Fibroblast of skin of left quadriceps (primary cell): ENCODE results near the gene CNEP1R1.

Experiments
- DNase-seq, 2 experiments: peaks; one replicate each; pipeline ENCODE4 v3.0.0-alpha.2; 2013; ENCODE audit warnings: low read depth in 2 of 2

CNEP1R1 gene

DNA sequence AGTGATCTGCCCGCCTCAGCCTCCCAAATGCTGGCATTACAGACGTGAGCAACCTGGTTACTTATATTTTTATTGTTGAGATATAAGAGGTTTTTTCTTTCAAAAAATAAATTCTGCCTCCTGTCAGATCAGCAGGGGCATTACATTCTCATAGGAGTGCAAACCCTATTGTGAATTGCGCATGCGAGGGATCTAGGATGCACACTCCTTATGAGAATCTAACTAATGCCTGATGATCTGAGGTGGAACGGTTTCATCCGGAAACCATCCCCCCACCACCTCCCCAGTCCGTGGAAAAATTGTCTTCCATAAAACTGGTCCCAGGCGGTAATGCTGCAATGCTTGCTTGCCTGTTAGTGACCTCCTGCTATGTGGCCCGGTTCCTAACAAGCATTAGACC is 7.5 kb upstream of the CNEP1R1 start:
- no peak for DNase-seq

- DNase-seq: no peak
These were observed 3.5 kb upstream of the CNEP1R1 start for GRCh38 chr16:50021544-50021943.

DNA sequence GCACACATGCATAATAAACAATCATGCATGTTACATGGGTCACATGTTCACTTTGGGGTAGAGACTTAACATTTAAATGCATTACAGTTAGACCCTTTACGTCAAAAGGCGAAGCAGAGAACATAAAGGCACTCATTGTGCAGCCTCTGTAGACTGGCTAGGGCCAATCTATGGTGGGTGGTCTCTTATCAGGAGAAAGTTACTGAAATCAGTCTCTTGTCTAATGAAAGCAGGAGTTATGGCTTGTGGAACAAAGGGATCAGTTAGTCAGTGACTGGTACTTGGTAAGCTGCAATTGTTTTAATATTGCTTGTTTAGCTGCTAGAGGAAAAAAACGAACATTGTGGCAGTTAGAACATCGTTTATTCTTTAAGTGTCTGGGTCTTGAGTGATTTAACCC is 1.4 kb upstream of the CNEP1R1 start:
- no peak for DNase-seq

- DNase-seq: no peak
These were observed 818 bp upstream of the CNEP1R1 start for GRCh38 chr16:50024207-50024606.

- DNase-seq: no peak
These were observed 509 bp downstream of the CNEP1R1 start for GRCh38 chr16:50025537-50025931.

DNA sequence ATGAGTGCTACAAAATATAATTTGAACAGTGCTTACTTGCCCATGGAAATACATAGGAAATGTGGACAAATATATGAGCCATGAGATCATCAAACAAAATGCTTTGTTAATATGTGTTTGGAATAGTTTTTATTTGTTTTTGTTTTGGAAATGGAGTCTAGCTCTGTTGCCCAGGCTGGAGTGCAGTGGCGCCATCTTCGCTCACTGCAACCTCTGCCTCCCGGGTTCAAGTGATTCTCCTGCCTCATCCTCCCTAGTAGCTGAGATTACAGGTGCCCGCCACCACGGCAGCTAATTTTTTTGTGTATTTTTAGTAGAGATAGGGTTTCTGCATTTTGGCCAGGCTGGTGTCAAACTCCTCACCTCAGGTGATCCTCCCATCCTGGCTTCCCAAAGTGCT is 2.8 kb downstream of the CNEP1R1 start:
- DNase-seq: no peak

DNA sequence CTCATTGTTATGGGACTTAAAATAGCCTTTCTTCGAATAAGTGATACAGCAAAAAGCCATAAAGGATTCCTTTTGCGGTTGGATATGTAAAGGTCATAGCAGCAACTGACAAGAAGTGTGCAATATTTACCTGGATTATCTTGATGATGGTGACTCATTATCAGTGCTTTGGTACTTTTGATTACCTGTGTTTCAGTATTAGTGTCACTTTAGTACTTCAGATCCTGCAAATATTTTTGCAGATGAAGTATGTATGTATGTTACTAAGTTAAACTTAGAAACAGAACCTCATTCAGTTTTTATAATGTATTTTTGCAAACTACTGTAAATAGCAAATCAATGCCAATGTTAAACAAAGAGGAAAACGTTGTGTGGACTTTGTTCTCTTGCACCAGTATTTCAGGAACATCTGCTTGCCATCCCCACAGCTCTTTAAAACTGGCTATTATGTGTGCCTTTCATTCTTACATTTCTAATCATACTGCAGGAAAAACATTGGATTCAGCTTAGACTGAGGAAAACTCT is 10.5 kb downstream of the CNEP1R1 start:
- DNase-seq: no peak

DNA sequence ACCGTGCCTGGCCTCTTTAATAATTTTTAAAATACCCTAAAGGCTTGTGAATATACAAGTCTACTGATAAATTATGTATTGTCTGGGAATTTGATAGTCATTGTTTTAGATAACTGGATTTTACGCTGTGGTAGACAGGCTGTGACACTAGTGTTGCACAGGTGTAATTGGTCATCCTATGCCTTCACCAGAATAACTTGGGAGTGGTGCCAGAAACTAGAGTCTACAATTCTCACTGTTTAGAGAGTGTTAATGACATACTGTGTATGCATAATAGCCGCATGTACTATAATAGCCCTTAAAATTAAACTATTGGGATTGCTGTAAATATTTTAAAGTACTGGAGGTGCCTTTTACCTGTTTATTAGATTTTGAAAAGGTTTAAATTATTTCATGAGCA is 11.4 kb downstream of the CNEP1R1 start:
- no peak for DNase-seq

DNA sequence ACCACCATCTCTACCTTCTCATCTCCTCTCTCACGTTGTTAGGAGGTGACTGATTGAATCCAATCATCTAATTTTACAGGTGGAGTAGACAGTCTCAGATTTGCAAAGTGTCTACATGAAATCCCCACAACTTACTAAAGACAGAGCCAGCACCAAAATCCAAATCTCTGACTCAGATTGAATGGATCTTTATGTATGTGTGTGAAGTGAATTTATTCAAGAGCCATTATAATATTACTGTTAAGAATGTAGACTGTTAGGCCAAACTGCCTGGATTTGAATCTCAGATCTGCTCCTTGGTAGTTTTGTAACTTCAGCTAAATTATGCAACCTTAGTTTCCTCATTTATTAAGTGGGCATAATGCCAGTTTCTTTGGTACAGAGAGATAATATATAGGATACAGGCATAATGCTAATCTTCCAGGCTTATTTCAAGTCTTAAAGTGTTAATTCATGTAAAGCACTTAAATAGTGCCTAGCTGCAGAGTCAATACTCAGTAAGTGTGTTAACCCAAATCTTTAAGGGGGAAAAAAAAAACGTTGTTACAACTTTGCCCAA is 12.7 kb downstream of the CNEP1R1 start:
- no peak for DNase-seq

DNA sequence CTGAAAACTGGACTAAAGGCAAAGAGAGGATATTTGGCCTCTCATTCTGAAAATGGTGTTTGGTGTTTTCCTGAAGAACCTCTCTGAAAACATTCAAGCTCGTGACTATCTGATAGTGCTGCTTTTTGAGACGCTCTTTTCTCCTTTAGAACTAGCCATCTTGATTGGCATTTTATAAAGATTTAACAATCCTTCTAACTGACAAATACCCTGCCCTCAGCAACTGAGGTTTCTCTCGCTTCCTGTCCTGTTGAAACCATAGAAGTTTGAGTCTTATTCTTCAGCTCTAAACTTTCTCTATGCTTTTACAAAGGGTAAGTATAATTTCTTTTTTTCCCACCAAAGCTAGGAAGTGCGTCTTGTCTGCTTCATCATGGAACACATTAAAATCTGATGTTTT is 13.3 kb downstream of the CNEP1R1 start:
- DNase-seq: no peak

- DNase-seq: no peak
These were observed 13.9 kb downstream of the CNEP1R1 start for GRCh38 chr16:50038756-50039529.

- no peak for DNase-seq
These were observed 15.0 kb downstream of the CNEP1R1 start for GRCh38 chr16:50040018-50040417.

- no peak for DNase-seq
These were observed 15.7 kb downstream of the CNEP1R1 start for GRCh38 chr16:50040710-50041109.

- no peak for DNase-seq
These were observed 18.3 kb downstream of the CNEP1R1 start for GRCh38 chr16:50043358-50043757.

GRCh38 chr16:50045412-50045811 is 20.4 kb downstream of the CNEP1R1 start:
- no peak for DNase-seq

DNA sequence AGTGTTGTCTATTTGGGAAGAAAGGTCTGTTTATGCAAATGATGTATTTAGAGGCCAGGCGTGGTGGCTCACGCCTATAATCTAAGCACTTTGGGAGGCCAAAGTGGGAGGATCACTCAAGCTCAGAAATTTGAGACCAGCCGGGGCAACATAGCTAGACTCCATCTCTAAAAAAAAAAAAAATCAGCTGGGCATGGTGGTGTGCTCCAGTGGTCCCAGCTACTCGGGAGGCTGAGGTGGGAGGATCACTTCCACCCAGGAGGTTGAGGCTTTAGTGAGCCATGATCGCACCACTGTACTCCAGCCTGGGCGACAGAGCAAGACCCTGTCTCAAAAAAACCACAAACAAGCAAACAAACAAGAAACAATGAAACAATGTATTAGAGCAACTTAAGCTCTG is 21.8 kb downstream of the CNEP1R1 start:
- no peak for DNase-seq

GRCh38 chr16:50047864-50048263 is 22.8 kb downstream of the CNEP1R1 start:
- DNase-seq: no peak

DNA sequence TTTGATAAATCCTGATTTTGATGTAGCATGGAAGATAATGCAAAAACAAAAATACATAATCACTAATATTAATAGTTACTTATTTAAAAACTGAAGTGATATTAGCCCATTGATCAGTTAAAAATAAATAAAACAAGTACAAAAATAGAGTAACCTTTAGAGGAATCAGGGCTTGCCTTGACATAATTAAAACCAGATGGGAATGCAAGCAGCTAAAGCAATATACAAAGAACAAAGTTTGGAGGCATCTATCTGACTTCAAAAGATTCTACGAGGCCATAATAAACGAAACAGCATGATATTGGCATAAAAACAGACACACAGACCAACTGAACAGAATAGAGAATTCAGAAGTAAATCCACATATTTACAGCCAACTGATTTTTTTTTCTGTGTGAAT is 25.8 kb downstream of the CNEP1R1 start:
- peak in 1 of 2 experiments; percentile 19 for DNase-seq

- DNase-seq: no peak
These were observed 31.2 kb downstream of the CNEP1R1 start for GRCh38 chr16:50056226-50056625.

DNA sequence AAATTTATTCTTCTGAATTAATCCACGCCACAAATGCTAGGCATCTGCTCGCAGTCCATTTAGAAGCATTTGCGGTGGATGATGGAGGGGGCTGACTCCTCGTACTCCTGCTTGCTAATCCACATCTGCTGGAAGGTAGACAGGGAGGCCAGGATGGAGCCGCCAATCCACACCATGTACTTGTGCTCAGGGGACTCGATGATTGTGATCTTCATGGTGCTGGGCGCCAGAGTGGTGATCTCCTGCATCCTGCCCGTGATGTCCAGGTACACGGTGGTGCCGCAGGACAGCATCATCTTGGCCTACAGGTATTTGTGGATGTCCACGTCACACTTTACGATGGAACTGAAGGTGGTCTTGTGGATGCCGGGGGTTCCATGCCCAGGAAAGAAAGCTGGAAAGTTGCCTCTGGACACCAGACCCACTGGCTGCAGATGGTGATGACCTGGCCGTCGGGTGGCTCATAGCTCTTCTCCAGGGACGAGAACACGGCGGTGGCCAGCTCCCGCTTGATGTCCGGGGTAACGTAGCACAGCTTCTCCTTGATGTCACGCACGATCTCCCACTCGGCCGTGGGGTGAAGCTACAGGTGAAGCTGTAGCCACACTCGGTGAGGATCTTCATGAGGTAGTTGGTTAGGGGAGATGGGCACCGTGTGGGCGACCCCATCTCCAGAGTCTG is 33.2 kb downstream of the CNEP1R1 start:
- DNase-seq: no peak

GRCh38 chr16:50059111-50059510 is 34.1 kb downstream of the CNEP1R1 start:
- DNase-seq: no peak

DNA sequence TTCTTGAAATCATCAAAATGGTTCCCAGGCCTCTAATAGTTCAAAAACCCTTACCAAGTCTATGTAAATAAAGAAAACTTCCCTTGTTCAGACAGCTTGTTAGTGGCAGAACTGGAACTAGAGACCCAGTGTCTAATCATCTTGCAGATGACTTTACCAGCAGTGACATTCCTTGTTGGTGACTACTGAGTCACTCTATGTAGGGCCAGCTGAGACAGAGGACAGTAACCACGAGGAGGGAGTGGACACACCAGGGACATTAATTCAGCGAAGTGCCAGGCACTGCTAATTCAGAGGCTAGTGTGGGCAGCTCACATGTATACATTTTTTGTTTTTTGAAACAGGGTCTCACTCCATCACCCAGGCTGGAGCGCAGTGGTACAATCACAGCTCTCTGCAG is 34.6 kb downstream of the CNEP1R1 start:
- DNase-seq: no peak

DNA sequence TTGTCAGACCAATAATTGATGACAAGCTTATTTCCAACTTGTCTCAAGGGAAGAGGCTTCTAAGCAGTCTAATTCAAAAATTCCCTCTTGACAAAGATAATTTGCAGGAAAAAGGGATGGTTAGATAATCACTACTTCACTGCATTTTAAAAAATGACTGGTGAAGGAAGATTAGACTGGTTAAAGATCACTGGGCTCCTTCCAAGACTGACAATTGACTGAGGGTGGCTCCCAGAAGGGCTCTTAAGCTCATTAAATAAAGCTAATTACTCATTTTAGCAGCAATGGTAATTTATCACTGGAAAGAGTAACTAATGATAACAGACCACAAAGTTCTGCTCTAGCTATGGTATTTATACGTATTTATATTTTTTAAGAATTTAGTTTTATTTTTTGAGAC is 36.3 kb downstream of the CNEP1R1 start:
- DNase-seq: no peak
